Measurements from ENCODE around the gene LRP1B. TPM values are rescaled to one million over a fixed set of nuclear protein-coding genes. Genes with fewer than 3 reads are reported as not detected.

The LRP1B gene
- total and polyA plus RNA-seq, 2 of the 8 experiments (the other 6 are each of a cell fraction or from before 2014, with no cell fraction given): 0.03 TPM; not detected in 1

- Histone ChIP-seq H3K23me2 (ENCODE audit: low read depth, low read length) (no peaks in the 10 kb centered on the region), H4K91ac (replicated peaks; ENCODE audit: insufficient read length, low read length) (no peak overlapping the region), H2BK5ac (ENCODE audit: low read depth, low read length) (no peak overlapping the region), H3K4me1 (replicated peaks in 1 of 4; ENCODE audit: control insufficient read depth in 3 of 4, insufficient read depth in 4 of 4, low read length in 3 of 4) (no peaks in the 10 kb centered on the region; a peak in 1 of 7 replicates), H2AFZ (ENCODE audit: low read length) (peak overlapping the region; percentile 94), H3K18ac (ENCODE audit: extremely low read depth, low read length) (no peak overlapping the region), H4K5ac (ENCODE audit: insufficient read length, low read depth, low read length) (no peak overlapping the region), H3K4ac (replicated peaks; ENCODE audit: insufficient read length, low read depth, low read length) (no peak overlapping the region), H3K9ac (replicated peaks in 1 of 4; ENCODE audit: extremely low read depth in 1 of 4, low read depth in 3 of 4, low read length in 3 of 4) (no peak overlapping the region), H3K14ac (ENCODE audit: insufficient read length) (no peak overlapping the region), H3K9me3 (ENCODE audit: insufficient read depth in 2 of 2, low read depth in 1 of 2, low read length in 1 of 2) (no peaks in the 10 kb centered on the region), H4K20me1 (replicated peaks in 1 of 2; ENCODE audit: control insufficient read depth in 1 of 2, insufficient read depth in 2 of 2, low read length in 2 of 2) (no peaks in the 10 kb centered on the region), H3K27ac (ENCODE audit: low read depth, low read length) (no peak overlapping the region), H3K79me2 (ENCODE audit: control insufficient read depth in 1 of 2, insufficient read depth in 2 of 2, low read length in 2 of 2) (no peaks in the 10 kb centered on the region), H3K23ac (ENCODE audit: insufficient read length) (no peak overlapping the region), H2BK12ac (ENCODE audit: low read depth, low read length) (no peak overlapping the region), H4K8ac (ENCODE audit: extremely low read depth, insufficient read depth, low read length) (no peak overlapping the region), H2BK15ac (ENCODE audit: low read length) (no peak overlapping the region), H3K4me2 (ENCODE audit: insufficient read depth in 1 of 2, low read depth in 2 of 2, low read length in 2 of 2) (no peak overlapping the region), H3K79me1 (ENCODE audit: low read depth, low read length) (no peaks in the 10 kb centered on the region), H3K4me3 (ENCODE audit: extremely low read depth in 1 of 4, insufficient read depth in 2 of 4, low read depth in 3 of 4, low read length in 4 of 4) (no peak overlapping the region), H3K56ac (replicated peaks; ENCODE audit: insufficient read length, low read depth, low read length) (no peak overlapping the region), H3K27me3 (replicated peaks in 1 of 4; ENCODE audit: control insufficient read depth in 3 of 4, extremely low read depth in 1 of 4, insufficient read depth in 3 of 4, low read length in 3 of 4) (no peaks in the 10 kb centered on the region), H2BK20ac (ENCODE audit: low read length) (no peak overlapping the region), H2BK120ac (replicated peaks; ENCODE audit: low read depth, low read length) (no peak overlapping the region), H2AK5ac (ENCODE audit: low read depth, low read length) (no peak overlapping the region), H3K36me3 (ENCODE audit: control insufficient read depth in 2 of 4, insufficient read depth in 4 of 4, low read length in 3 of 4) (no peaks in the 10 kb centered on the region)
- FAIRE-seq: peak; percentile 60
- POLR2A ChIA-PET (ENCODE audit: partially characterized antibody): no interaction called here
- TF ChIP-seq MAX (IDR thresholded peaks at IDR 0.05) (no peak), CTCF (IDR thresholded peaks at IDR 0.05; ENCODE audit: control extremely low read depth in 1 of 3, insufficient read depth in 1 of 3, low read depth in 1 of 3, low read length in 3 of 3) (no peak), RAD21 (IDR thresholded peaks at IDR 0.05 in 1 of 2, conservative IDR thresholded peaks at IDR 0.05 in 1 of 2; ENCODE audit: low read depth in 2 of 2, low read length in 2 of 2) (no peak), GTF2F1 (IDR thresholded peaks at IDR 0.05; ENCODE audit: borderline replicate concordance, low read depth, low read length) (no peak), BCL11A (IDR thresholded peaks at IDR 0.05; ENCODE audit: low read depth in 2 of 2, low read length in 2 of 2) (no peak), PHF8 (conservative IDR thresholded peaks at IDR 0.05; ENCODE audit: low read depth, low read length) (no peak), YY1 (IDR thresholded peaks at IDR 0.05; ENCODE audit: low read depth, low read length) (no peak), TEAD4 (IDR thresholded peaks at IDR 0.05; ENCODE audit: low read depth, low read length) (peak; percentile 76), CBX5 (IDR thresholded peaks at IDR 0.05; ENCODE audit: low read depth, low read length) (no peak)
- CTCF ChIA-PET (ENCODE audit: partially characterized antibody): interaction anchor here (0.5 kb wide), 1 partner anchor 565 kb away, joined by 3 read pairs; no protein-coding TSS in a partner anchor
- WGBS, 2 experiments (ENCODE audit: extremely low coverage in 1 of 2, insufficient coverage in 1 of 2, insufficient read length in 1 of 2, insufficient replicate concordance in 2 of 2, low coverage in 1 of 2, low lambda C conversion rate in 2 of 2, missing lambda C conversion rate in 1 of 2): 93% methylated on average over 3 of the region's 3 CpGs; no CpG with 5 or more reads in 1 of the 2 experiments
- no peak for DNase-seq (ENCODE audit: low read depth in 1 of 2, low spot score in 2 of 2)
Measured at GRCh38 chr2:141820893-141821292, 309.9 kb downstream of the LRP1B start.

Measured in H1 (cell line).